ENCODE results near the gene IBSP. TPM values are rescaled to one million over a fixed set of nuclear protein-coding genes. Genes with fewer than 3 reads are reported as not detected.

IBSP gene
- not detected in 2 replicates for total RNA-seq

GRCh38 chr4:87799301-87800113, at the start of gene IBSP:
Gene IBSP, plus strand, starts transcription at chr4:87799554. Its CDS starts 2,808 bp downstream, at chr4:87802362.

GRCh38 chr4:87832669-87833068, 33.3 kb downstream of the IBSP start, which contains the start of gene MEPE:
Gene MEPE, plus strand, starts transcription at chr4:87832969. Its CDS starts 1,746 bp downstream, at chr4:87834715.

Other genes starting within 250 kb of the IBSP start
- not detected in 2 replicates for gene DSPP, start 191.0 kb upstream of the IBSP start, total RNA-seq
- gene DMP1, start 149.3 kb upstream of the IBSP start, total RNA-seq = not detected in 2 replicates
- not detected in 2 replicates for gene MEPE, start 33.4 kb downstream of the IBSP start, total RNA-seq
- 0.10 and 1.1 TPM in 2 replicates for gene SPP1, start 176.2 kb downstream of the IBSP start, total RNA-seq
- 11.8 and 12.2 TPM in 2 replicates for gene PKD2, start 208.1 kb downstream of the IBSP start, total RNA-seq